Measurements from ENCODE around the gene TMEM163.

GRCh38 chr2:134736167-134736880 lies 17.5 kb upstream of the TMEM163 start:
- TF ChIP-seq CTCF (IDR thresholded peaks at IDR 0.05) (no peak), POLR2A (IDR thresholded peaks at IDR 0.05) (no peak)

All from thyroid gland (tissue), 4 donors.